ENCODE results near the gene BMPR1B. TPM values are rescaled to one million over a fixed set of nuclear protein-coding genes. Genes with fewer than 3 reads are reported as not detected.

BMPR1B gene
- total and polyA plus RNA-seq, 5 donors from 2014 or later = 0.31 to 0.72 TPM; not detected in 3

DNA sequence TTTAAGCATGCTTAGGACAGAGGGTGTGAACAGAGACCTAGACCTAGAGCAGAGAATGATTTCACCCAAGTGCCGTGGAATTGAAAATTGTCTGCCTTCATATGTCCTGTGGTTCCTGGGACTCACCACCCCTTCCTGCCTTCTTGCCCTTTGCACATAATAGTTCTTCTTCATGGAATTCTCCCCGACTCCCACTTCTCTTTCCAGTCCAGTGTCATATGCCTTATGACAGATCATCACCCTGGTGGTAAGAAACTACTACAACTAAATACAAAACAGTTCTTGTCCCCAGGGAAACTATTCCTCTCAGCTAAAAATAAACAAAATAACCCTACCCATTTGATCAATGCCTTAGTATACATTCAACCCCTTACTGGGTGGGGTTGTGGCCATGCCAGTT, 43.3 kb downstream of the BMPR1B start:
- H3K36me3 ChIP-seq (ENCODE audit: control insufficient read depth, insufficient read depth, low read length) = no peaks in the 10 kb centered on the region
- Mint-ChIP-seq H3K4me1 (no peaks in the 10 kb centered on the region), H3K27me3 (no peaks in the 10 kb centered on the region)

DNA sequence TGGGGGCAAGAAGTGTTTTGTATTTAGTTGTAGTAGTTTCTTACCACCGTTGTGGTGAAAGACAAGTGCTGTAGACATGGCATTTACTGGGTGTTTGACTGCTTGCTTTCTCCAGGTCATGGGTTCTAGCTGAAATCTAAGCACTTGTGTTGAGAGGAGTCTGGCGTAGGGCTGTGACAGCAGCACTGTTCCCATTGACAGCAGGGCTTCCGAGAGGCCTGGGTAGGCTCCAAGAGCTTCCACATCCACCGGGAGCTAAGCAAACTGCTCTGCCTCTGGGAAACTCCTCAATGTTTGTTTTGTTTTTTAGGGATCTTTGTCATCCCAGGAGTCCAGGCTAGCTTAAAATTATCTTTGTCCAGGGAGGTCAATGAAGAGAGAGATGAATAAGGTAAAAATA, 44.3 kb downstream of the BMPR1B start:
- DNase-seq = no peak
- H3K27me3 Mint-ChIP-seq = no peaks in the 10 kb centered on the region
- Histone ChIP-seq H3K4me3 (ENCODE audit: low read depth, low read length) (no peak overlapping the region), H3K9me3 (ENCODE audit: control insufficient read depth in 2 of 2, low read length in 2 of 2) (no peaks in the 10 kb centered on the region), H3K36me3 (ENCODE audit: control insufficient read depth, insufficient read depth, low read length) (no peaks in the 10 kb centered on the region), H3K27me3 (ENCODE audit: control insufficient read depth, insufficient read depth, low read length) (no peaks in the 10 kb centered on the region), H3K4me1 (ENCODE audit: control insufficient read depth, insufficient read depth, low read length, poor library complexity, severe bottlenecking) (no peaks in the 10 kb centered on the region), H3K27ac (ENCODE audit: insufficient read depth, low read length, poor library complexity, severe bottlenecking) (no peak overlapping the region)
- H3K4me1 Mint-ChIP-seq = no peaks in the 10 kb centered on the region
- H3K4me3 Mint-ChIP-seq = no peak overlapping the region
- H3K9me3 Mint-ChIP-seq = peaks cover 0 to 2% (median 0%) of the 10 kb centered on the region in 7 donors
- H3K27ac Mint-ChIP-seq = no peak overlapping the region
- H3K36me3 Mint-ChIP-seq = no peaks in the 10 kb centered on the region
- ATAC-seq (ENCODE audit: low read depth in 2 of 2) = no peak

More for the DNA sequence above, 43.3 kb downstream of the BMPR1B start:
- Histone ChIP-seq H3K9me3 (ENCODE audit: control insufficient read depth in 2 of 2, low read length in 2 of 2) (no peaks in the 10 kb centered on the region), H3K27me3 (ENCODE audit: control insufficient read depth, insufficient read depth, low read length) (no peaks in the 10 kb centered on the region), H3K27ac (ENCODE audit: insufficient read depth, low read length, poor library complexity, severe bottlenecking) (no peak overlapping the region), H3K4me1 (ENCODE audit: control insufficient read depth, insufficient read depth, low read length, poor library complexity, severe bottlenecking) (no peaks in the 10 kb centered on the region), H3K4me3 (ENCODE audit: low read depth, low read length) (no peak overlapping the region)
- peaks cover 0 to 2% (median 0%) of the 10 kb centered on the region in 7 donors for H3K9me3 Mint-ChIP-seq
- no peaks in the 10 kb centered on the region for H3K36me3 Mint-ChIP-seq
- DNase-seq = no peak
- ATAC-seq (ENCODE audit: low read depth in 2 of 2) = no peak
- H3K27ac Mint-ChIP-seq = no peak overlapping the region
- no peak overlapping the region for H3K4me3 Mint-ChIP-seq

DNA sequence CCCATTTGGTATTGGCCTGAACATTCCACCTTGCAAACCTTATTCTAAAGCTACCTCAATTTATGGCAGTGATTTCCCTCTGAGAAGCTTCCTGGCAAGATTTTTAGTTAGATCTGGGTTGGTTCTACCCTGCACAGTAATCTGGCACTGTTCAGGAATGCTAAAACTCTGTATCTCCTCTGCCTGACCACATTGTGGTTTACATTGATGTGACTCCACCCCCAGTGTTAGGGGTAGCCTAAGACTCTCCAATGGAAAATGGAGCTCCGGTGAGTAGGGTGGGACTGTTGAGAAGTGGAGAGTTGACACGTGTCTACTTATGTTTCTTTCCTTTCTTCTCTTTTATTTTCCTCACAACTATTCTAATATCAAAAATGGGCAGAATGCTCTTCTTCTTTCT, 45.4 kb downstream of the BMPR1B start:
- Histone ChIP-seq H3K36me3 (ENCODE audit: control insufficient read depth, insufficient read depth, low read length) (no peaks in the 10 kb centered on the region), H3K4me1 (ENCODE audit: control insufficient read depth, insufficient read depth, low read length, poor library complexity, severe bottlenecking) (no peaks in the 10 kb centered on the region), H3K9me3 (ENCODE audit: control insufficient read depth in 2 of 2, low read length in 2 of 2) (no peaks in the 10 kb centered on the region), H3K4me3 (ENCODE audit: low read depth, low read length) (no peak overlapping the region), H3K27me3 (ENCODE audit: control insufficient read depth, insufficient read depth, low read length) (no peaks in the 10 kb centered on the region), H3K27ac (ENCODE audit: insufficient read depth, low read length, poor library complexity, severe bottlenecking) (no peak overlapping the region)
- Mint-ChIP-seq H3K27me3 (no peaks in the 10 kb centered on the region), H3K9me3 (peaks cover 0 to 2% (median 0%) of the 10 kb centered on the region in 7 donors), H3K4me1 (no peaks in the 10 kb centered on the region), H3K36me3 (no peaks in the 10 kb centered on the region), H3K27ac (no peak overlapping the region), H3K4me3 (no peak overlapping the region)
- ATAC-seq (ENCODE audit: low read depth in 2 of 2) (no peak), DNase-seq (no peak)

DNA sequence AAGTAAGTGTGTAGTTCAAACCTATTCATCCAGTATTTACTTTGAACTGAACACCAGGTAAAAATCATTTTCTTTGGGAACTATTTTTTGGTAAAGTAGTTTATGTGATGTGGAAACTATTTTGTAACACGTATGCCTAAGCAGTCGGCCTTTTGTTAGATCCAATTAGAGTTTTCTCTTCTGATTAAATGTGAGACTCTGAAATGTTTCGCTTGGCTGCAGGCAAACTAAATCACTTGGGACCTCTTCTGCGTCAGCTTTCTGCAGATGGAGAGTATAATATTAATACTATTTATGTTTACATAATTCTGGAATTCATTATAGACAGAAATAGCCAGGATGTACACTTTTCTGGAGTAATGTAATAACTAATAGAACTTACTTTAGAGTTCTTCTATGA, 46.9 kb downstream of the BMPR1B start:
- no peak overlapping the region for H3K4me3 Mint-ChIP-seq
- H3K36me3 ChIP-seq (ENCODE audit: control insufficient read depth, insufficient read depth, low read length) = no peaks in the 10 kb centered on the region

DNA sequence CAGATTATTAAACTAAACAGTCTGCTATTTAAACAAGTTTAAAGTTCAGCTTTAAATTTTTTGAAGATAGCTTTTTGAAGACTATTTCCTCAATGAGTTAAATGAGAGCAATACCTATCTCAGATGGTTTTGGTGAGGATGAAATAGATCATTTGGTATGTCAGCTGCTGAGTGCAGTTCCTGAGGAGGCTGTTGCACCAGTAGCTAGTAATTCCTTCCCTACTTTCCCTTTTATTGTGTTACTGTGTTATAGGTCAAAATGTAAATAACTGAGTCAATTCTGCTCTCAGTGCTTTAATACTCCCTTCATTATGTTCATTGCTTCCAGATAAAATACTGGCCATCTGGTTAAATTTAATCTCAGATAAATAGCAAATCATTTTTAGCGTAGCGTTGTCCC, 48.6 kb downstream of the BMPR1B start:
- ATAC-seq (ENCODE audit: low read depth in 2 of 2) (no peak), DNase-seq (no peak)
- Mint-ChIP-seq H3K4me3 (no peak overlapping the region), H3K9me3 (peaks cover 0 to 2% (median 0%) of the 10 kb centered on the region in 7 donors), H3K4me1 (no peaks in the 10 kb centered on the region), H3K36me3 (no peaks in the 10 kb centered on the region), H3K27me3 (no peaks in the 10 kb centered on the region), H3K27ac (no peak overlapping the region)
- no peaks in the 10 kb centered on the region for H3K36me3 ChIP-seq (ENCODE audit: control insufficient read depth, insufficient read depth, low read length)
- no peaks in the 10 kb centered on the region for H3K9me3 ChIP-seq (ENCODE audit: control insufficient read depth in 2 of 2, low read length in 2 of 2)
- H3K4me1 ChIP-seq (ENCODE audit: control insufficient read depth, insufficient read depth, low read length, poor library complexity, severe bottlenecking) = no peaks in the 10 kb centered on the region
- H3K27me3 ChIP-seq (ENCODE audit: control insufficient read depth, insufficient read depth, low read length) = no peaks in the 10 kb centered on the region
- H3K27ac ChIP-seq (ENCODE audit: insufficient read depth, low read length, poor library complexity, severe bottlenecking) = no peak overlapping the region
- H3K4me3 ChIP-seq (ENCODE audit: low read depth, low read length) = no peak overlapping the region

More for the DNA sequence above, 46.9 kb downstream of the BMPR1B start:
- no peaks in the 10 kb centered on the region for H3K27me3 Mint-ChIP-seq
- H3K36me3 Mint-ChIP-seq = no peaks in the 10 kb centered on the region
- DNase-seq (no peak), ATAC-seq (ENCODE audit: low read depth in 2 of 2) (no peak)
- no peak overlapping the region for H3K4me3 ChIP-seq (ENCODE audit: low read depth, low read length)
- H3K27me3 ChIP-seq (ENCODE audit: control insufficient read depth, insufficient read depth, low read length) = no peaks in the 10 kb centered on the region
- no peak overlapping the region for H3K27ac ChIP-seq (ENCODE audit: insufficient read depth, low read length, poor library complexity, severe bottlenecking)
- no peak overlapping the region for H3K27ac Mint-ChIP-seq
- H3K9me3 Mint-ChIP-seq = no peaks in the 10 kb centered on the region
- H3K4me1 ChIP-seq (ENCODE audit: control insufficient read depth, insufficient read depth, low read length, poor library complexity, severe bottlenecking) = no peaks in the 10 kb centered on the region
- no peaks in the 10 kb centered on the region for H3K9me3 ChIP-seq (ENCODE audit: control insufficient read depth in 2 of 2, low read length in 2 of 2)
- no peaks in the 10 kb centered on the region for H3K4me1 Mint-ChIP-seq

DNA sequence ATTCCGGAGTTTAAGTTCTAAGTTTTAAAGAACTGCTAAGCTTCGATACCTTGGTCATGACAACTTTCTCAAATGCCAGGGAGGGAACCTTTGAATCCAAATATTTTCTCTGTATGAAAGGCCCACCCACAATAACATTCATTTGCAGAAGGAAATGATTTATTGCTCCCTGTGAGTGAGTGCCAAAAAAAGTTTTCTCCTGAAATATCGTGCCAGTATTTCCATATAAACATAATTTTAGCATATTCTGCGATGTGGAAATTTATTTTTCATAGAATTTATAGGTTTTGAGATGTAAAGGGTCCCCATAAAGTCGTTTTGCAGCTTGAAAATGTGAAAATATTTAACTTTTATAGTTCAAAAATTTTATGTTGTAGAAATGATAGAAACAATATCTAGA, 53.9 kb downstream of the BMPR1B start:
- Mint-ChIP-seq H3K36me3 (no peaks in the 10 kb centered on the region), H3K27me3 (peaks cover 10% of the 10 kb centered on the region), H3K9me3 (peaks cover 0 to 5% (median 0%) of the 10 kb centered on the region in 7 donors), H3K4me3 (no peak overlapping the region), H3K4me1 (no peaks in the 10 kb centered on the region), H3K27ac (no peak overlapping the region)
- ATAC-seq (ENCODE audit: low read depth in 2 of 2) (no peak), DNase-seq (no peak)
- Histone ChIP-seq H3K9me3 (ENCODE audit: control insufficient read depth in 2 of 2, low read length in 2 of 2) (no peaks in the 10 kb centered on the region), H3K4me3 (ENCODE audit: low read depth, low read length) (no peak overlapping the region), H3K4me1 (ENCODE audit: control insufficient read depth, insufficient read depth, low read length, poor library complexity, severe bottlenecking) (no peaks in the 10 kb centered on the region), H3K27me3 (ENCODE audit: control insufficient read depth, insufficient read depth, low read length) (no peaks in the 10 kb centered on the region), H3K27ac (ENCODE audit: insufficient read depth, low read length, poor library complexity, severe bottlenecking) (no peak overlapping the region), H3K36me3 (ENCODE audit: control insufficient read depth, insufficient read depth, low read length) (no peaks in the 10 kb centered on the region)

DNA sequence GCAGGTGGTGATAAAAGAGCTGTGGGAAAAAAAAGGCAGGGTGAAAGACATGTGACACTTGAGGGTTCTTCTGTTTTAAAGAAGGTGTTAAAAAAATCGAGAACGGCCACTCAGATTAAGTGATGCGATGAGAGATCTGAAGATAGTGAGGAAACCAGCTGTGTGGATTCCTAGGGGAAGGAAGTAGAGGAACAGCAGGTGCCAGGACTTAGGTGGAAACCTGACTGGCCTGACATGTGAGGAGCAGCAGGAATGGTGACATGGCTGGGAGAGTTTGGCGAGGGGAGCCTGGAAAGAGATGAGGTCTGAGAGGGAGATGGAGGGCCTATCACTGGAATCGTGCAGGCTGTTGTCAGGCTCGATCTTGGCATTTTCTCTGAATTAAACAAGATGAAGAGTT, 55.5 kb downstream of the BMPR1B start:
- Mint-ChIP-seq H3K36me3 (no peaks in the 10 kb centered on the region), H3K4me3 (no peak overlapping the region), H3K27me3 (peaks cover 10% of the 10 kb centered on the region), H3K9me3 (peaks cover 0 to 5% (median 0%) of the 10 kb centered on the region in 7 donors), H3K4me1 (no peaks in the 10 kb centered on the region), H3K27ac (no peak overlapping the region)
- Histone ChIP-seq H3K36me3 (ENCODE audit: control insufficient read depth, insufficient read depth, low read length) (no peaks in the 10 kb centered on the region), H3K9me3 (ENCODE audit: control insufficient read depth in 2 of 2, low read length in 2 of 2) (no peaks in the 10 kb centered on the region), H3K4me3 (ENCODE audit: low read depth, low read length) (no peak overlapping the region), H3K27ac (ENCODE audit: insufficient read depth, low read length, poor library complexity, severe bottlenecking) (no peak overlapping the region), H3K27me3 (ENCODE audit: control insufficient read depth, insufficient read depth, low read length) (peaks cover 2% of the 10 kb centered on the region), H3K4me1 (ENCODE audit: control insufficient read depth, insufficient read depth, low read length, poor library complexity, severe bottlenecking) (no peaks in the 10 kb centered on the region)
- no peak for DNase-seq
- no peak for ATAC-seq (ENCODE audit: low read depth in 2 of 2)

DNA sequence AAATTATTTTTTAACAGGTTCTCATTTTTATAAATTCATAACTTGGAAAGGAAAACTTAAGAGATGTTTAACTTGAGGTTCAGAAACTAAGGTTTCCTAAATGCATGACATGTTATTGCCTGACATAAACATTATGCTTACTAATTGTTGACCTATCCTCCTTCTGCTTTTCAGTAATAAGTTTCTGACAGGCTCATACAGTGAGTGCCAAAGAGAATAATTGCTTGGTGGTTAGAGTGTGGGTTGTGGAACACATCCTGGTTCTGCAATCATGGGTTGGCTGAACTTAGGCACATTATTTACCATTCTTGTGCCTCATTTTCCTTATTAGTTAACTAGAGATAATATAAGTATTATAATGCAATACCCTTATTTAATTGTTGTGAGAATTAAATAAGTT, 56.5 kb downstream of the BMPR1B start:
- Histone ChIP-seq H3K9me3 (ENCODE audit: control insufficient read depth in 2 of 2, low read length in 2 of 2) (no peaks in the 10 kb centered on the region), H3K4me3 (ENCODE audit: low read depth, low read length) (no peak overlapping the region), H3K36me3 (ENCODE audit: control insufficient read depth, insufficient read depth, low read length) (no peaks in the 10 kb centered on the region), H3K4me1 (ENCODE audit: control insufficient read depth, insufficient read depth, low read length, poor library complexity, severe bottlenecking) (no peaks in the 10 kb centered on the region), H3K27me3 (ENCODE audit: control insufficient read depth, insufficient read depth, low read length) (peaks cover 2% of the 10 kb centered on the region), H3K27ac (ENCODE audit: insufficient read depth, low read length, poor library complexity, severe bottlenecking) (no peak overlapping the region)
- no peaks in the 10 kb centered on the region for H3K36me3 Mint-ChIP-seq
- ATAC-seq (ENCODE audit: low read depth in 2 of 2) = no peak
- no peak for DNase-seq
- no peak overlapping the region for H3K27ac Mint-ChIP-seq
- H3K27me3 Mint-ChIP-seq = peaks cover 10% of the 10 kb centered on the region
- H3K4me1 Mint-ChIP-seq = no peaks in the 10 kb centered on the region
- peaks cover 0 to 5% (median 0%) of the 10 kb centered on the region in 7 donors for H3K9me3 Mint-ChIP-seq
- no peak overlapping the region for H3K4me3 Mint-ChIP-seq

Data from CD4-positive, CD25-positive, alpha-beta regulatory T cell (primary cell).